HG02943 (cell line): ENCODE data around the gene HIVEP1.

Source experiments
- ATAC-seq: cut with Tn5 transposase; IDR thresholded peaks from one replicate; pipeline ENCODE4 v1.9.1; 2021; ENCODE audit warnings: mild to moderate bottlenecking, low read depth, moderate library complexity; ENCODE audit not compliant: unreplicated experiment

The HIVEP1 gene

DNA sequence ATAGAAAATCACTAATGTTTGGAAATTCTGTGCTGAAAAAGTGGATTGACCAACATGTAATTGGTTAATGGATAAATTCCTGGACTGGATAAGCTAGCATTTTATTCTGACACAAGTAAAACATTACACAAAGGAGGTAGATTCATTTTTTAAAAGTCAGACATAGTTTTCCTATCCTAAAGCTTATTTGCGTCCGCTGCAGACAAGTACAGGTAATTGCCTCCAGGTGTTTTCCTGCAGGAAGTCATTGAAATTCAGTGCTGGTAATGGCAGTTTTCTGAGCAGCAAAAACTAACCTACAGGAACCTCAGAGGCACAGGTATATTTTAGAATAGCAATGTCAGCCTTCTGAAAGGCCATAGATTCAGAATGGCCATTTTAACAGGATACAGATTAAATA lies 20.0 kb upstream of the HIVEP1 start:
- ATAC-seq, result no peak

DNA sequence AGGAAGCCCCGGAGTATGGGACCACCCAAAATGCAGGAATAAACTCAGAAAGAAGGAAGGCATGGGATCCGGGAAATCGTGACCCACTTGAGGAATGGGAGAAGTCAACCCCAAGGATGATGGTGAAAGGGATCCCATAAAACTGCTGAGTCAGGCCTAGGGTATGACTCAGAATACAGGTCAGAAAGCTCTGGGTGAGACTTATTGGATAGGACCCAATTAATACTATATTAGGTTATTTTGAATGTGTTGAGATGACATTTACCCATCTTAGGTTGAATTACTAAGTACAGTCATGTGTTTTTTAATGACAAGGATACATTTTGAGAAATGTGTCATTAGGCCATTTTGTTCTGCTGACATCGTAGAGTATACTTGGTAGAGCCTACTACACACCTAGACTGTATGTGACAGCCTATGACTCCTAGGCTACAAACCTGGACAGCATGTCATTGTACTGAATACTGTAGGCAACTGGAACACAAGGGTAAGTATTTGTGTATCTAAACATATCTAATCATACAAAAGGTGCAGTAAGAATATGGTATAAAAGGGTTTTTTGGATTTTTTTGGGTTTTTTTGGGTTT lies 17.1 kb upstream of the HIVEP1 start:
- no peak for ATAC-seq

- no peak for ATAC-seq
These were observed 15.4 kb upstream of the HIVEP1 start for GRCh38 chr6:11996751-11997150.

GRCh38 chr6:11999246-11999645 lies 12.9 kb upstream of the HIVEP1 start:
- no peak for ATAC-seq

- no peak for ATAC-seq
These were observed 11.9 kb upstream of the HIVEP1 start for GRCh38 chr6:12000174-12000573.

DNA sequence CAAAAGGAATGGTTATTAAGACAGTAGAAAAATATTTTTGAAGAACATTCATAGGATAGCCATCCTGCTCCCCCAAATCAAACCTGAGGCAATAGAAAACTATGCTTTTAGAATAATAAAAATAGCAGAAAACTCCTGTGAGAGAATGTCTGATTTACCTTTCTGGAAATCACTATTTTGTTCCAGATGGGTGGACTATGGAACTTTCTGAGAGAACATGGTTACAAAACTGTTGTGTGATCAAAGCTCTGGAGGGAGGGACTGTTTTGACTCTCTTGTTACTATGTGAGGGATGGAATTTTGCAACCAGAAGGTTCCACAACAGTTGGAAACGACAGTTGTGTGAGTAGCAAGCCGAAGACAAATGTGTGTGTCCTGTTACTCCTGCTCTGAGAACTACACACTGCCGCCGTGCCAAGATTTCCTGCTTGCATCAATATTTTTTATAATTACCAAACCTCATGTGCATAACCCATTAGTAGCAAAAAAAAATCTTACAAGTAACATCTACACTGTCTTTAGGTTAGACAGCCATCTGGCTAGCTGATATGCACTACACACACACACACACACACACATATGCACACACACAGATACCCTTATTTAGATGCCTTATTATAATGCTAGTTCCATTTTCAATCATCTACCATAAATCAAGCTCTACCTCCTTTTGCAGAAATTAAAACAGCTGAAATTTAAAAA lies 11.0 kb upstream of the HIVEP1 start:
- no peak for ATAC-seq

DNA sequence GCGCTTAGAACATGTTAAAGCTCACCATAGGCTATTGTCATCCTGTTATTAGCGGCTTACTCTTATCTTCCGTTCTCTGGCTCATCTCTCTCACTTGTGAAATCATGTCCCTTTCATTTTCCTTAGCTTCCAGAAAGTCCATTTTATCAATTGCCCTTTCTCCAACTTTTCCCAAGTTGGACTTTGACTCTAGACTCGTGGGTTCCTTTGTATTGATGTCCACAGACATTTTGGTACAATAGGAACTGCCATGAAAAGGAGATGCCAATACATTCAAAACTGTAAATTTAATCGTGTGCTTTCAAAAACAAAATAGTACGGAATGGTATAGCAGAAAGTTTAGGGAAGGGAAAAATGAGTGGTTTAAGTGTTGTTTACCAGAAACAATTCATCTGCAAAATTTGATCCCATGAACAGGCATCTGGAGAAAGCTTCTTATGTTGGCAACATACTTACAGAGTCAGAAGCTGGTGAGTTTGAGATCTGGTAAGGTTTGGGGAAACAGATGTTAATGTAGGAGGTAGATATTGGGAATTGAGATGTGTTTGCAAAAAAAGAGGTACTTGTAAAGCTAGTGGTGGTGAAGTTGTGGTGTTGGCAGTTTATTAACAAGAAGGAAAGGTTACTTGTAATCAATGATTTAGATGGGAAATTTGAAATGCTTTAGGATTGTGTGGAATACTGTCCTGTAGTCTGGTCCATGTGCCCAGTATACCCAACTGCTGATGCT lies 10.2 kb upstream of the HIVEP1 start:
- no peak for ATAC-seq

- ATAC-seq, result no peak
These were observed 4.6 kb upstream of the HIVEP1 start for GRCh38 chr6:12007473-12007872.

- no peak for ATAC-seq
These were observed 4.2 kb upstream of the HIVEP1 start for GRCh38 chr6:12007887-12008286.

DNA sequence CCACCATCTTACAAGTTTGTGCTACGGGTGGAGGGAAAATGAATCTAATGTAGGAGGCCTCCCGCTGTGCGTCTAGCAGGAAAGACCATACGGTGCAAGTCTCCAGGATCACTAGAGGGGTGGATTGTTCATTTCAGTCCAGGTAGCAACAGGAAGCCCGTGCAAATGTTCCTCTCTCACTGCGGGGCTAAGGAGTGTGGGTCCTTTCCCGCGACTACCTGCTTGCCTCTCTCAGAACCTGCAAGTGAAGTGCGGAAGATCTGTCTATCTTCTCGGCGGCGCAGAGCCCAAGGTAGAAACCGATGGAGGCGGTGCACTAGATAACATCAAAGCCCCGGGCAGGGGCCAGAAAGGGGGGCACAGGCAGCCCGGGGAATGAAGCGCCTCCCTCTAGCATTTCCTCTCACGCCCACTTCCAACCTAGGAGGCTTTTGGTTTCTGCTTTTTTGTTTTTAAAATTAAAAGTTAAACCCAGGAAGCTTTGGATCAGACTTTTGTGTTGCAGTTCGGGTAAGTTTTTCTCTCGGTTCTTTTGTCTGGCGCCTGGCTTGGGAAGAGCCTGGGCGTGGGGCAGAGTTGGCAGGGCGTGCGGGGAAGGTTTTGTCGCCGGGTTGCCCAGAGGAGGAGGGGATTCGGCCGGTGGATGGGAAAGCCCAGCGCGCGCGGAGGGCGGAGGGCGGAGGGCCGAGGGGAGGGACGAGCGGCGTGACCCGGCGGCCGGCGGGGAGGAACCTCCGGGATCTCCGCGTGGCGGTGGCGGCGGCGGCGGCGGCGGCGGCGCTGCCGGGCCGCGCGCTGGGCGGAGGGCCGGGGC lies 3.5 kb upstream of the HIVEP1 start:
- ATAC-seq, result peak; percentile 18

DNA sequence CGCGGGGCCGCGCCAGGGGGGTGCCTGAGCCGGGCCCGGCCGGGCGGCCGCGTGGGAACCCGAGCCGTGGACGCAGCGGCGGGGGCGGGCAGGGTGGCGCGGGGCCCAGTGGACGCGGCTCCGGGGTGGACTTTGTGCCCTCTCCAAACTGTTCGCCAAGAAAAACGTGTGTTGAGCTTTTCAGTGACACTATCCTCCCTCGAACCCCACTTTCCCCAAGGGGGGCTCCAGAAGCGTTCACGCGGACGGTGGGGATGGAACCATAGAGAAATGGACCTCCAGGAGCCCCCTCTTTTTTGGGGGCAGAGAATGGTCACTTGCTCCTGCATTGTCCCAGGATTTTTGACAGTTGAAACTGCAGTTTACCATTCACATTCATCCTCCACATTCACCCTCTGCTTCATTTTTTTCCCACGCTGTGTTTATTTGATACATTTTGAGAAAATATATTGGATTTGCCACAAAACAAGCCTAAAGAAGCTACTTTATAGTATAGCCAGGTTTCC lies 2.9 kb upstream of the HIVEP1 start:
- no peak for ATAC-seq

DNA sequence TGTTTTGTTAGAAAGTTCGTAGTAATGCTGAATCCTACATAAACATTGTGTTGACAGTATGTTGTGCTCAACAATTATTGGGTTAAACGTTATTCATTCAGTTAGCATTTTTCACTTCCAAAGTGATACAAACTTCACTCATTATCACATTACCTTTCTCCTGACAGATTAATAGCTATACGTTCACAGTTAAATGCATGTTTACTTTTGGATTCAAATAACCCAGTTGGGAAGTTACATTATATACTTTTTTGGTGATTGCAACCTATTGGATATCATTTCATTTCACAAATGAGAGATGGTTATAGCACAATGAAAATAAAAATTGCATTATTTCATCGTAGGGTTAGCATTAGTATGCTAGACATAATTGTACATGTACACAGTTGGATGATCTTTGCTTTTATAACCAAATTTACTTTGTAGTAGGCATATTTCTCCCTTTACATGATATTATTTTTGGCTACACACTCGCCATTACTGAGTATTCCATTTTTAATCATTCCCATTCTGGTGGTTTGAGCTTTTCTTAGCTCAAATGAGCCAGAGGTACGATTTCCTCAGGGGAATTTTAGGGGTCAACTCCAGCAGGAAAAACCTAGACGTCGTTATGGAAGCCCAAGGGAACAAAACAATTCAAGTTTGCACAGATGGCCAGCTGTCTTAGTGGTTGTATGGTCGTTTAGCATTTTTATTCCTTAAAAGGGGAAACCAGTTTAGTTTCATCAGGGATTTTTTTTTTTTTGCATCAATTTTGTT lies 2.1 kb upstream of the HIVEP1 start:
- no peak for ATAC-seq

- ATAC-seq, result peak; percentile 46
These were observed 1.4 kb upstream of the HIVEP1 start for GRCh38 chr6:12010635-12011275.

DNA sequence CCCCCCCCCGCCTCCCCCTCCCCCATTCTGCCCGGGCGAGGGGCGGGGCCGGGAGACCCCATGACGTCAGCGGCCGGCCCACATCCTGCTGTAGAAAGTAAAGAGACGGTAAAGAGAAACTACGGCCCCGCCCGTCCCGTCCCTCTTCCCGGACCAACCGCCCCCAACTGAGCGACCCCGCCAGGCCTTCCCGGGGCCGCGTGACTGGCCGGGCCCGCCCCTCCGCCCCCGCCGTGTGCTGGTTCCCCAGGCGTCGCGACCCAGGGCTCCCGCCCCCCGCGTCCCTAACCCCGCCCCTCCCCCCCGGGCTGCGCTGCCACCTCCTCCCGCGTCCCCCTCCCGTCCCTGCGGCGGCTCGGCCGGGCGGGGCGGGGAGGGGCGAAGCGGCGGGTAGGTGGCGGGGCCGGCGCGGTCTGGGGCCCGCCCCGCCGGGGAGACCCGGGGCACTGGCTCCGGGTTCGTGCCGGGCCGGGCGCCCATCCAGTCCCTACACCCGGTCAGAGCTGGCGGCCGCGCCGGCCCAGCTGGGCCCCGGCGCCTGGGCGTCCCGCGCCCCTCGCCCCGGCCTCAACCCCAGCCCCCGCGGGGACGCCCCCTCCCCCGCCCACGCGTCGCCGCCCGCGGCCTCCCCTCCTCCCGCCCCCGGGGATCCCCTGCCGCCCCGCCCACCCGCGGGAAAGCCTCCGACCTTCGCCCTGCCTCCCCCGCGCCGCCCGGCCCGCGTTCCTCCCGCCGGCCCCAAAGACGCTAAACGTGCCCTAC lies 655 bp upstream of the HIVEP1 start:
- peak; percentile 51 for ATAC-seq

GRCh38 chr6:12012558-12013306 lies 620 bp downstream of the HIVEP1 start:
- no peak for ATAC-seq

DNA sequence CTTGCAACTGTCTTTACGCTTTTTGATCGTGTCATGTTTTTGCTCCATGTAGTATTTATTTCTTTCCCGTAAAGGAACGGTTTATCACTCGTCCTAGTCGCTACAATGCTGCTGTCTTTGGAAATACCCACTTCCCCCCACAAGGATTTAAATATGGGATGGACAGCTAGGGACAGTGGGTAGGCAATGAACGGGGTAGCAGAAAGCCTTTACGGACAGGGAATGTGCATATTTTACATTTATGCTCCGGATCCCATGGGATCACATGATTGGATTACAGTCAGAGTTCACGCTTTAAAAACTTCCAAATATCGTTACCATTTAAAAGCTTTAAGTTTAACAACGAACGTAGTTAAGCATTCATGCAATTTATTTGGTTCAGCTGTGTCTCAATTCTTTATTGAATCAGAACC lies 1.2 kb downstream of the HIVEP1 start:
- ATAC-seq, result no peak

GRCh38 chr6:12014027-12014872 lies 2.1 kb downstream of the HIVEP1 start:
- no peak for ATAC-seq

DNA sequence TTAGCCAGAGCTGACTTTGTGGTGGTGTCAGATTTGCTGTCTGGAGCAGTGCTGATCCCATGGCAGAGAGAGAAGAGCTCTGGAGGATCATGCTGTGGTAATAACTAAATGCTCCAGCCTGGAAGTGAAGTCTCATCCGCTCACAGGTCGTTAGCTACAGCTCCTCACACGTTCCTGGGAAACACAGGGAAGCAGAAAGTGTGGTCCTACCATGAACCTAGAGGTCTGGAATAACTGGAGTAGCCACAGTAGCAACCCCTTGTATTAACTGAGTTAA lies 2.7 kb downstream of the HIVEP1 start:
- no peak for ATAC-seq
